Naive thymus-derived CD4-positive, alpha-beta T cell (primary cell): ENCODE data around the gene EXOSC7. TPM values are rescaled to one million over a fixed set of nuclear protein-coding genes. Genes with fewer than 3 reads are reported as not detected.
"Not testable (repeated sequence)": the region's sequence is repeated elsewhere in the genome, so short reads cannot be mapped to it uniquely, and the experiment has no call there.

ENCODE experiments used
- ATAC-seq: fragments of 150-1000 bp; cut with Tn5 transposase; 2 replicates; pipeline ENCODE4 v1.10.0; 2021; ENCODE audit warnings: mild to moderate bottlenecking, moderate library complexity
- CTCF ChIA-PET: fragments of 350-600 bp; sonication (Branson Sonifier 250); formaldehyde crosslinking; loops from one replicate; lab custom pipeline; 2021; ENCODE audit warnings: antibody characterized with exemption; lab: Charles Lee
- POLR2A ChIA-PET: fragments of 350-600 bp; sonication (Branson Sonifier 250); formaldehyde crosslinking; loops from one replicate; lab custom pipeline; 2021; ENCODE audit warnings: antibody characterized with exemption, inconsistent platforms; lab: Charles Lee
- DNase-seq, 9 donors: peaks; one replicate each; pipeline versions ENCODE4 v3.0.0 to v3.0.0-alpha.2; 2020 to 2022; ENCODE audit warnings: mixed read lengths in 1 of 9
- H3K27ac ChIP-seq: one replicate; pipeline ENCODE4 v1.7.0; 2013; ENCODE audit warnings: mild to moderate bottlenecking, low read depth, low read length, moderate library complexity
- H3K27me3 ChIP-seq, 2 donors: one replicate each; pipeline ENCODE4 v1.7.0; 2013; ENCODE audit warnings: low read length in 2 of 2, mild to moderate bottlenecking in 2 of 2, moderate library complexity in 2 of 2; ENCODE audit not compliant: control insufficient read depth in 2 of 2, insufficient read depth in 2 of 2
- H3K36me3 ChIP-seq, 3 experiments: 1 replicate in 2 of 3; 2 replicates in 1 of 3; pipeline ENCODE4 v1.7.0; 2013; ENCODE audit warnings: low read length in 3 of 3, mild to moderate bottlenecking in 3 of 3, moderate library complexity in 1 of 3; ENCODE audit not compliant: insufficient read depth in 3 of 3, control insufficient read depth in 2 of 3
- H3K4me1 ChIP-seq, 2 donors: one replicate each; pipeline ENCODE4 v1.7.0; 2013; ENCODE audit warnings: low read length in 2 of 2, mild to moderate bottlenecking in 2 of 2, moderate library complexity in 1 of 2; ENCODE audit not compliant: control insufficient read depth in 2 of 2, insufficient read depth in 2 of 2
- H3K4me3 ChIP-seq: 2 replicates; pipeline ENCODE4 v1.7.0; 2013; ENCODE audit warnings: mild to moderate bottlenecking, low read length
- H3K9me3 ChIP-seq, 3 experiments: 1 replicate in 2 of 3; 2 replicates in 1 of 3; pipeline ENCODE4 v1.7.0; 2013; ENCODE audit warnings: low read length in 3 of 3; ENCODE audit not compliant: control insufficient read depth in 2 of 3
- H3K27ac Mint-ChIP-seq, 9 donors: one replicate each; pipeline ENCODE4 v1.8.0; 2020 to 2022; ENCODE audit warnings: mixed read lengths in 9 of 9, mild to moderate bottlenecking in 8 of 9, moderate library complexity in 5 of 9, inconsistent platforms in 2 of 9
- H3K27me3 Mint-ChIP-seq, 5 donors: one replicate each; pipeline ENCODE4 v1.8.0; 2021 to 2022; ENCODE audit warnings: mixed read lengths in 5 of 5, mild to moderate bottlenecking in 1 of 5
- H3K36me3 Mint-ChIP-seq, 5 donors: one replicate each; pipeline ENCODE4 v1.8.0; 2020 to 2022; ENCODE audit warnings: mixed read lengths in 5 of 5, mild to moderate bottlenecking in 3 of 5, inconsistent platforms in 1 of 5
- H3K4me1 Mint-ChIP-seq, 7 donors: one replicate each; pipeline ENCODE4 v1.8.0; 2020 to 2022; ENCODE audit warnings: mixed read lengths in 7 of 7, mild to moderate bottlenecking in 3 of 7, inconsistent platforms in 1 of 7
- H3K4me3 Mint-ChIP-seq, 10 donors: one replicate each; pipeline ENCODE4 v1.8.0; 2020 to 2022; ENCODE audit warnings: mild to moderate bottlenecking in 10 of 10, mixed read lengths in 10 of 10, moderate library complexity in 6 of 10, inconsistent platforms in 2 of 10
- H3K9me3 Mint-ChIP-seq, 11 donors: one replicate each; pipeline ENCODE4 v1.8.0; 2020 to 2022; ENCODE audit warnings: mixed read lengths in 11 of 11, mild to moderate bottlenecking in 4 of 11, inconsistent platforms in 1 of 11, moderate library complexity in 1 of 11
- intact Hi-C, 2 donors: fragments of 100-400 bp; cut with micrococcal nuclease; formaldehyde crosslinking; loops; one replicate each; pipeline ENCODE4 v1.15.1; 2023
- polyA plus RNA-seq, 2 donors: library from polyadenylated mRNA; unstranded; fragments of 300-500 nt; fragmentation: Illumina TruSeq; gene quantifications; one replicate each; pipeline ENCODE4 v1.2.3, GENCODE V29; 2021
- total RNA-seq, 6 experiments: library from RNA in 5 of 6; stranded (reverse) in 5 of 6; gene quantifications; 1 replicate in 5 of 6; 2 replicates in 1 of 6; pipeline ENCODE4 v1.2.3 and lab custom pipeline; 2021 to 2026

Gene EXOSC7
- total and polyA plus RNA-seq, 7 experiments from 2014 or later = 30.7 to 59.4 (median 48.4) TPM

DNA sequence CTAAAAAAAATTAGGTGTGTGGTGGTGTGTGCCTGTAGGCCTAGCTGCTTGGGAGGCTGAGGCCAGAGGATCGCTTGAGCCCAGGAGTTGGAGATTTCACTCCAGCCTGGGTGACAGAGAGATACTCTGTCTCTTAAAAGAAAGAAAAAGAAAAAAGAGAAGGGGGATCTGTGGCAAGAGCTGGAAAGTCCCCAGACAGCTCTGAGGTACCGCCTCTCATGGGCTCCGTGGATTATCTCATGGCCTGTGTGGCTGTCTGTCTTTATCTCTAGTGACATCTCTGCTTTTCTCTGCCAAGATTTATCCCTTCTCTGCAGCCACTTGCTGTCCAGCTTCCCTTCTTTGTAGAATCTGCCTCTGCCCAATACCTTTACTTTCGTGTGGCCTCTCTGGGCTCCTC lies 5.7 kb downstream of the EXOSC7 start:
- peaks cover 0 to 20% (median 7%) of the 10 kb centered on the region in 5 donors for H3K36me3 Mint-ChIP-seq
- H3K4me1 Mint-ChIP-seq = peaks cover 52 to 92% (median 81%) of the 10 kb centered on the region in 7 donors
- intact Hi-C loops = loop anchor here in 1 of 2 donors (2.0 kb wide), 1 partner anchor 15 kb away; no protein-coding TSS in a partner anchor
- H3K4me3 ChIP-seq = no peak overlapping the region
- no peaks in the 10 kb centered on the region for H3K36me3 ChIP-seq
- ChIA-PET CTCF (interaction anchor here (0.5 to 0.6 kb wide), 2 partner anchors 17 to 228 kb away, joined by 3 read pairs; no protein-coding TSS in a partner anchor), POLR2A (interaction anchor here (1.6 kb wide), 1 partner anchor 20 kb away, joined by 4 read pairs; no protein-coding TSS in a partner anchor)
- no peaks in the 10 kb centered on the region for H3K9me3 ChIP-seq
- no peak overlapping the region for H3K27ac ChIP-seq
- no peaks in the 10 kb centered on the region for H3K9me3 Mint-ChIP-seq
- H3K4me1 ChIP-seq = peaks cover 26 to 53% of the 10 kb centered on the region in 2 donors
- H3K27me3 Mint-ChIP-seq = no peaks in the 10 kb centered on the region
- H3K4me3 Mint-ChIP-seq = peak overlapping the region in 7 of 10 donors; percentile 21 to 79 (median 61)
- ATAC-seq (peak; percentile 77), DNase-seq (peak in 2 of 9 donors; percentile 27 to 31)
- H3K27ac Mint-ChIP-seq = peak overlapping the region in 6 of 9 donors; percentile 18 to 85 (median 64)
- H3K27me3 ChIP-seq = no peaks in the 10 kb centered on the region

DNA sequence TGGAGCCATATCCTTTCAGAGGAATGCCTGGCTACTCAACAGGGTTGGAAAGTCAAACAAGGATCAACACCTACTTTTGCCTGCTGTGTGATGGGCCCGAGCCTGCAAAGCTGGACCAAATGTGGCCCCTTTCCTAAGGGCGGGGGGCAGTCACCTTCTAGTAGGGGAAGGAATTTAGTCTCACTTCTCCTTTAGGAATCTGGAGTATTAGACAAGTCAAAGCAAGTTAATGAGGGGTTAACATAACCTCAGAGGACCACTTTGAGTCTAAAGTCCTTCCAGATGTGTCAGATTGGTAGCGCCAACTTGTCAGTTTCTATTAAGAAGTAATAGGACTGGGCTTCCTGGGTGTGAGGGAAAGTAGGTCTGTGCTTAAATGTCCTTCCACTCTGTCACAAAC lies 6.8 kb downstream of the EXOSC7 start:
- CTCF ChIA-PET = no interaction called here

GRCh38 chr3:44983484-44983941 lies 7.5 kb downstream of the EXOSC7 start:
- Mint-ChIP-seq H3K4me1 (peaks cover 55 to 93% (median 79%) of the 10 kb centered on the region in 7 donors), H3K36me3 (peaks cover 0 to 16% (median 7%) of the 10 kb centered on the region in 5 donors), H3K27ac (peak overlapping the region in 6 of 9 donors; percentile 12 to 55 (median 42)), H3K27me3 (no peaks in the 10 kb centered on the region), H3K4me3 (peak overlapping the region in 7 of 10 donors; percentile 6 to 71 (median 27)), H3K9me3 (no peaks in the 10 kb centered on the region)
- intact Hi-C loops = loop anchor here in 1 of 2 donors (1.0 kb wide), 1 partner anchor 9 kb away; no protein-coding TSS in a partner anchor
- ATAC-seq = no peak
- Histone ChIP-seq H3K4me3 (no peak overlapping the region), H3K4me1 (peaks cover 20 to 40% of the 10 kb centered on the region in 2 donors), H3K36me3 (no peaks in the 10 kb centered on the region), H3K9me3 (no peaks in the 10 kb centered on the region), H3K27ac (no peak overlapping the region), H3K27me3 (no peaks in the 10 kb centered on the region)
- peak in 1 of 9 donors; percentile 19 for DNase-seq
- ChIA-PET CTCF (no interaction called here), POLR2A (interaction anchor here (1.6 to 1.7 kb wide), 2 partner anchors 8 to 18 kb away, joined by 4 to 5 read pairs; partner anchors contain the start of genes EXOSC7 and ZDHHC3)

More for the DNA sequence above, 6.8 kb downstream of the EXOSC7 start:
- H3K4me3 ChIP-seq = no peak overlapping the region
- H3K36me3 ChIP-seq = no peaks in the 10 kb centered on the region
- no peaks in the 10 kb centered on the region for H3K9me3 ChIP-seq
- Mint-ChIP-seq H3K27ac (peak overlapping the region in 1 of 9 donors; percentile 48), H3K27me3 (no peaks in the 10 kb centered on the region), H3K9me3 (no peaks in the 10 kb centered on the region), H3K4me3 (peak overlapping the region in 6 of 10 donors; percentile 8 to 71 (median 52)), H3K36me3 (peaks cover 0 to 17% (median 7%) of the 10 kb centered on the region in 5 donors), H3K4me1 (peaks cover 56 to 93% (median 79%) of the 10 kb centered on the region in 7 donors)
- H3K4me1 ChIP-seq = peaks cover 20 to 42% of the 10 kb centered on the region in 2 donors
- no peak overlapping the region for H3K27ac ChIP-seq
- intact Hi-C loops = loop anchor here in 1 of 2 donors (1.0 kb wide), 1 partner anchor 9 kb away; no protein-coding TSS in a partner anchor
- no peaks in the 10 kb centered on the region for H3K27me3 ChIP-seq
- POLR2A ChIA-PET = interaction anchor here (1.0 to 1.6 kb wide), 2 partner anchors 19 to 23 kb away, joined by 4 read pairs; no protein-coding TSS in a partner anchor
- DNase-seq (no peak), ATAC-seq (no peak)

DNA sequence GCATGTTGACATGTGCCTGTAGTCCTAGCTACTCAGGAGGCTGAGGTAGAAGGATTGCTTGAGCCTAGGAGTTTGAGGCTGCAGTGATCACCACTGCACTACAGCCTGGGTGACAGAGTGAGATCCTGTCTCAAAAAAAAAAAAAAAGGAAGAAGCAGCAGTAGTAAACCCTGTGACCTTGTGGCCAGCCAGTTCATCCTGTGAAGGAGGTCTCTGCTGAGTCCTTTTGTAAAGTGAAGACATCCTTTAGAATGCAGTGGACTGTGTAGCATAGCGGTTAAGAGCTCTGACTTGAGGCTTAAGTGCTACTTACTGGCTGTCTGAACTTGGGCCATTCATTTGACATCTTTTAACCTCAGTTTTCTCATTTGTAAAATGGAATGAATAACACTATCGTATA lies 8.3 kb downstream of the EXOSC7 start:
- Histone ChIP-seq H3K4me3 (no peak overlapping the region), H3K4me1 (peaks cover 20 to 40% of the 10 kb centered on the region in 2 donors), H3K36me3 (peaks cover 0 to 5% (median 4%) of the 10 kb centered on the region in 3 experiments), H3K27ac (no peak overlapping the region), H3K27me3 (no peaks in the 10 kb centered on the region), H3K9me3 (no peaks in the 10 kb centered on the region)
- ChIA-PET POLR2A (interaction anchor here (1.7 kb wide), 1 partner anchor 9 kb away, joined by 5 read pairs; the partner anchor contains the start of genes EXOSC7 and ZDHHC3), CTCF (no interaction called here)
- no peaks in the 10 kb centered on the region for H3K27me3 Mint-ChIP-seq
- ATAC-seq (peak; percentile 73), DNase-seq (no peak)
- intact Hi-C loops = no loop called here
- peak overlapping the region in 1 of 10 donors; percentile 48 for H3K4me3 Mint-ChIP-seq
- peaks cover 56 to 93% (median 79%) of the 10 kb centered on the region in 7 donors for H3K4me1 Mint-ChIP-seq
- no peaks in the 10 kb centered on the region for H3K9me3 Mint-ChIP-seq
- peaks cover 3 to 19% (median 12%) of the 10 kb centered on the region in 5 donors for H3K36me3 Mint-ChIP-seq
- H3K27ac Mint-ChIP-seq = peak overlapping the region in 2 of 9 donors; percentile 5 to 37

- H3K27ac ChIP-seq, H3K27ac Mint-ChIP-seq, H3K4me3 Mint-ChIP-seq, intact Hi-C loops, H3K4me3 ChIP-seq, ATAC-seq, H3K9me3 ChIP-seq, H3K27me3 Mint-ChIP-seq, DNase-seq, H3K9me3 Mint-ChIP-seq, H3K27me3 ChIP-seq: not testable (repeated sequence)
- ChIA-PET POLR2A (interaction anchor here (1.0 to 3.0 kb wide), 4 partner anchors 9 to 41 kb away, joined by 3 to 10 read pairs (median 4); partner anchors contain the start of genes EXOSC7 and ZDHHC3), CTCF (interaction anchor here (0.6 kb wide), 1 partner anchor 184 kb away, joined by 6 read pairs; no protein-coding TSS in a partner anchor)
- peaks cover 16 to 36% of the 10 kb centered on the region in 2 donors for H3K4me1 ChIP-seq
- H3K36me3 ChIP-seq = peaks cover 4 to 16% (median 5%) of the 10 kb centered on the region in 3 experiments
- peaks cover 3 to 29% (median 15%) of the 10 kb centered on the region in 5 donors for H3K36me3 Mint-ChIP-seq
- H3K4me1 Mint-ChIP-seq = peaks cover 52 to 93% (median 81%) of the 10 kb centered on the region in 7 donors
These were observed 10.3 kb downstream of the EXOSC7 start for GRCh38 chr3:44986330-44986729.

GRCh38 chr3:44987332-44987731 lies 11.3 kb downstream of the EXOSC7 start:
- DNase-seq (no peak), ATAC-seq (no peak)
- POLR2A ChIA-PET = interaction anchor here (0.6 to 3.0 kb wide), 3 partner anchors 10 to 1297 kb away, joined by 3 to 10 read pairs (median 4); partner anchors contain the start of genes EXOSC7 and ZDHHC3
- no peak overlapping the region for H3K4me3 Mint-ChIP-seq
- H3K4me1 Mint-ChIP-seq = peaks cover 50 to 93% (median 81%) of the 10 kb centered on the region in 7 donors
- peaks cover 3 to 30% (median 19%) of the 10 kb centered on the region in 5 donors for H3K36me3 Mint-ChIP-seq
- peak overlapping the region in 1 of 9 donors; percentile 10 for H3K27ac Mint-ChIP-seq
- intact Hi-C loops = loop anchor here in 1 of 2 donors (1.0 kb wide), 1 partner anchor 11 kb away; the partner anchor contains the start of genes EXOSC7 and ZDHHC3
- Histone ChIP-seq H3K27me3 (no peaks in the 10 kb centered on the region), H3K4me1 (peaks cover 11 to 36% of the 10 kb centered on the region in 2 donors), H3K27ac (no peak overlapping the region), H3K4me3 (no peak overlapping the region), H3K9me3 (no peaks in the 10 kb centered on the region), H3K36me3 (peaks cover 4 to 16% (median 5%) of the 10 kb centered on the region in 3 experiments)
- CTCF ChIA-PET = interaction anchor here (0.7 to 1.0 kb wide), 2 partner anchors 11 to 18 kb away, joined by 3 to 4 read pairs; no protein-coding TSS in a partner anchor
- H3K9me3 Mint-ChIP-seq = no peaks in the 10 kb centered on the region
- no peaks in the 10 kb centered on the region for H3K27me3 Mint-ChIP-seq
